Activated naive CD8-positive, alpha-beta T cell treated with anti-CD3 and anti-CD28 coated beads, Interleukin-2, amount 50 U/mL, for 24 hours (primary cell): ENCODE results near the gene PDZRN4.

Experiments
- ATAC-seq: fragments of 150-1000 bp; cut with Tn5 transposase; one replicate; pipeline ENCODE4 v1.10.0; 2021
- DNase-seq: peaks from one replicate; pipeline ENCODE4 v3.0.0; 2021
- H3K27ac Mint-ChIP-seq: one replicate; pipeline ENCODE4 v1.8.0; 2021; ENCODE audit warnings: mild to moderate bottlenecking, mixed read lengths
- H3K27me3 Mint-ChIP-seq: one replicate; pipeline ENCODE4 v1.8.0; 2021; ENCODE audit warnings: mixed read lengths
- H3K36me3 Mint-ChIP-seq: one replicate; pipeline ENCODE4 v1.8.0; 2021; ENCODE audit warnings: low read depth, mixed read lengths
- H3K4me1 Mint-ChIP-seq: one replicate; pipeline ENCODE4 v1.8.0; 2021; ENCODE audit warnings: mixed read lengths
- H3K4me3 Mint-ChIP-seq: one replicate; pipeline ENCODE4 v1.8.0; 2021; ENCODE audit warnings: mild to moderate bottlenecking, moderate library complexity, mixed read lengths
- H3K9me3 Mint-ChIP-seq: one replicate; pipeline ENCODE4 v1.8.0; 2021; ENCODE audit warnings: mixed read lengths

PDZRN4 gene

GRCh38 chr12:41409628-41410027 lies 221.5 kb downstream of the PDZRN4 start:
- ATAC-seq (no peak), DNase-seq (no peak)
- H3K4me1 Mint-ChIP-seq = no peaks in the 10 kb centered on the region
- no peaks in the 10 kb centered on the region for H3K27me3 Mint-ChIP-seq
- no peak overlapping the region for H3K4me3 Mint-ChIP-seq
- no peak overlapping the region for H3K27ac Mint-ChIP-seq
- H3K36me3 Mint-ChIP-seq = no peaks in the 10 kb centered on the region
- peaks cover 5% of the 10 kb centered on the region for H3K9me3 Mint-ChIP-seq

- DNase-seq (no peak), ATAC-seq (no peak)
- Mint-ChIP-seq H3K4me1 (no peaks in the 10 kb centered on the region), H3K27ac (no peak overlapping the region), H3K9me3 (no peaks in the 10 kb centered on the region), H3K36me3 (no peaks in the 10 kb centered on the region), H3K4me3 (no peak overlapping the region), H3K27me3 (no peaks in the 10 kb centered on the region)
Measured at GRCh38 chr12:41418586-41418985, 230.5 kb downstream of the PDZRN4 start.

GRCh38 chr12:41419131-41419893 lies 231.2 kb downstream of the PDZRN4 start:
- DNase-seq (no peak), ATAC-seq (no peak)
- Mint-ChIP-seq H3K4me3 (no peak overlapping the region), H3K36me3 (no peaks in the 10 kb centered on the region), H3K27ac (no peak overlapping the region), H3K9me3 (no peaks in the 10 kb centered on the region), H3K4me1 (no peaks in the 10 kb centered on the region), H3K27me3 (no peaks in the 10 kb centered on the region)

GRCh38 chr12:41424651-41425050 lies 236.5 kb downstream of the PDZRN4 start:
- Mint-ChIP-seq H3K4me3 (no peak overlapping the region), H3K27ac (no peak overlapping the region), H3K36me3 (no peaks in the 10 kb centered on the region), H3K9me3 (no peaks in the 10 kb centered on the region), H3K4me1 (no peaks in the 10 kb centered on the region), H3K27me3 (no peaks in the 10 kb centered on the region)
- DNase-seq = no peak
- no peak for ATAC-seq

GRCh38 chr12:41433460-41433859 lies 245.3 kb downstream of the PDZRN4 start:
- Mint-ChIP-seq H3K27ac (no peak overlapping the region), H3K4me3 (no peak overlapping the region), H3K36me3 (no peaks in the 10 kb centered on the region), H3K4me1 (peaks cover 2% of the 10 kb centered on the region), H3K9me3 (no peaks in the 10 kb centered on the region), H3K27me3 (peaks cover 1% of the 10 kb centered on the region)
- DNase-seq = no peak
- no peak for ATAC-seq

GRCh38 chr12:41436076-41436475 lies 248.0 kb downstream of the PDZRN4 start:
- Mint-ChIP-seq H3K4me1 (peaks cover 2% of the 10 kb centered on the region), H3K4me3 (no peak overlapping the region), H3K9me3 (no peaks in the 10 kb centered on the region), H3K27me3 (peaks cover 1% of the 10 kb centered on the region), H3K36me3 (no peaks in the 10 kb centered on the region), H3K27ac (no peak overlapping the region)
- ATAC-seq = no peak
- no peak for DNase-seq

- DNase-seq (no peak), ATAC-seq (no peak)
- H3K27me3 Mint-ChIP-seq = no peaks in the 10 kb centered on the region
- no peak overlapping the region for H3K27ac Mint-ChIP-seq
- H3K9me3 Mint-ChIP-seq = no peaks in the 10 kb centered on the region
- H3K4me1 Mint-ChIP-seq = peaks cover 2% of the 10 kb centered on the region
- no peaks in the 10 kb centered on the region for H3K36me3 Mint-ChIP-seq
- H3K4me3 Mint-ChIP-seq = no peak overlapping the region
Measured at GRCh38 chr12:41437563-41437962, 249.4 kb downstream of the PDZRN4 start.

GRCh38 chr12:41438854-41439541 lies 250.9 kb downstream of the PDZRN4 start:
- DNase-seq = no peak
- Mint-ChIP-seq H3K4me3 (no peak overlapping the region), H3K36me3 (no peaks in the 10 kb centered on the region), H3K27ac (no peak overlapping the region), H3K9me3 (no peaks in the 10 kb centered on the region), H3K4me1 (peaks cover 2% of the 10 kb centered on the region), H3K27me3 (no peaks in the 10 kb centered on the region)
- ATAC-seq = no peak

- no peak overlapping the region for H3K27ac Mint-ChIP-seq
- no peaks in the 10 kb centered on the region for H3K36me3 Mint-ChIP-seq
- peaks cover 2% of the 10 kb centered on the region for H3K4me1 Mint-ChIP-seq
- no peaks in the 10 kb centered on the region for H3K9me3 Mint-ChIP-seq
- DNase-seq (no peak), ATAC-seq (no peak)
- no peaks in the 10 kb centered on the region for H3K27me3 Mint-ChIP-seq
- H3K4me3 Mint-ChIP-seq = no peak overlapping the region
Measured at GRCh38 chr12:41439801-41440200, 251.7 kb downstream of the PDZRN4 start.

- Mint-ChIP-seq H3K4me3 (no peak overlapping the region), H3K27ac (no peak overlapping the region), H3K36me3 (no peaks in the 10 kb centered on the region), H3K9me3 (no peaks in the 10 kb centered on the region), H3K27me3 (no peaks in the 10 kb centered on the region), H3K4me1 (peaks cover 2% of the 10 kb centered on the region)
- no peak for ATAC-seq
- no peak for DNase-seq
Measured at GRCh38 chr12:41441180-41441579, 253.1 kb downstream of the PDZRN4 start.

- DNase-seq (no peak), ATAC-seq (no peak)
- H3K9me3 Mint-ChIP-seq = no peaks in the 10 kb centered on the region
- no peaks in the 10 kb centered on the region for H3K36me3 Mint-ChIP-seq
- no peak overlapping the region for H3K4me3 Mint-ChIP-seq
- H3K4me1 Mint-ChIP-seq = no peaks in the 10 kb centered on the region
- H3K27me3 Mint-ChIP-seq = no peaks in the 10 kb centered on the region
- H3K27ac Mint-ChIP-seq = no peak overlapping the region
Measured at GRCh38 chr12:41442896-41443295, 254.8 kb downstream of the PDZRN4 start.

- no peak for DNase-seq
- no peaks in the 10 kb centered on the region for H3K9me3 Mint-ChIP-seq
- no peaks in the 10 kb centered on the region for H3K36me3 Mint-ChIP-seq
Measured at GRCh38 chr12:41443690-41444089, 255.6 kb downstream of the PDZRN4 start.

GRCh38 chr12:41452838-41453407 lies 264.8 kb downstream of the PDZRN4 start:
- no peak for ATAC-seq
- Mint-ChIP-seq H3K27ac (no peak overlapping the region), H3K9me3 (peaks cover 6% of the 10 kb centered on the region), H3K4me3 (no peak overlapping the region), H3K36me3 (no peaks in the 10 kb centered on the region), H3K4me1 (no peaks in the 10 kb centered on the region), H3K27me3 (peaks cover 3% of the 10 kb centered on the region)
- DNase-seq = no peak

More at GRCh38 chr12:41443690-41444089, 255.6 kb downstream of the PDZRN4 start:
- ATAC-seq = no peak
- Mint-ChIP-seq H3K27ac (no peak overlapping the region), H3K4me1 (no peaks in the 10 kb centered on the region), H3K4me3 (no peak overlapping the region), H3K27me3 (no peaks in the 10 kb centered on the region)

GRCh38 chr12:41453409-41453808 lies 265.3 kb downstream of the PDZRN4 start:
- Mint-ChIP-seq H3K9me3 (peaks cover 6% of the 10 kb centered on the region), H3K36me3 (no peaks in the 10 kb centered on the region), H3K27me3 (peaks cover 3% of the 10 kb centered on the region), H3K4me3 (no peak overlapping the region), H3K4me1 (no peaks in the 10 kb centered on the region), H3K27ac (no peak overlapping the region)
- DNase-seq = no peak
- no peak for ATAC-seq
